ENCODE measurements around the gene CLCN7. TPM values are rescaled to one million over a fixed set of nuclear protein-coding genes. Genes with fewer than 3 reads are reported as not detected.

CLCN7 gene
- total and polyA plus RNA-seq, 2 of the 13 experiments (the other 11 are each of a cell fraction or from before 2014, with no cell fraction given), result 24.6 to 25.1 TPM

- TF ChIP-seq THAP7 (CRISPR knock-in tag; IDR thresholded peaks at IDR 0.05) (no peak), ZNF709 (CRISPR knock-in tag; IDR thresholded peaks at IDR 0.05) (no peak), ZNF556 (CRISPR knock-in tag; IDR thresholded peaks at IDR 0.05; ENCODE audit: borderline replicate concordance) (peak; percentile 81), ATF6 (CRISPR knock-in tag; conservative IDR thresholded peaks at IDR 0.05) (no peak), ISX (CRISPR knock-in tag; conservative IDR thresholded peaks at IDR 0.05) (no peak), ZNF331 (CRISPR knock-in tag; IDR thresholded peaks at IDR 0.05) (peak; percentile 28; the same call in 1 of the 2 replicates), XRCC5 (optimal IDR thresholded peaks at IDR 0.05; ENCODE audit: low read length) (peak; percentile 78), NFE2 (CRISPR knock-in tag; IDR thresholded peaks at IDR 0.05) (no peak), ZNF569 (CRISPR knock-in tag; IDR thresholded peaks at IDR 0.05; ENCODE audit: borderline replicate concordance) (no peak), ELF1 (CRISPR knock-in tag; IDR thresholded peaks at IDR 0.05) (no peak), CHD4 (IDR thresholded peaks at IDR 0.05; ENCODE audit: borderline replicate concordance, low read length) (no peak), ZNF280D (CRISPR knock-in tag; IDR thresholded peaks at IDR 0.05) (peak; percentile 66), PRDM15 (CRISPR knock-in tag; IDR thresholded peaks at IDR 0.05) (no peak), EZH2 (conservative IDR thresholded peaks at IDR 0.05; ENCODE audit: low read depth, low read length) (no peak), KLF15 (CRISPR knock-in tag; IDR thresholded peaks at IDR 0.05; ENCODE audit: borderline replicate concordance) (no peak), RBM39 (IDR thresholded peaks at IDR 0.05; ENCODE audit: low read depth, low read length, poor library complexity, severe bottlenecking) (no peak), ZNF143 (CRISPR knock-in tag; IDR thresholded peaks at IDR 0.05) (no peak), PITX1 (CRISPR knock-in tag; IDR thresholded peaks at IDR 0.05) (peak; percentile 76; the same call in 1 of the 2 replicates)
Observed at GRCh38 chr16:1430759-1431496, 43.9 kb downstream of the CLCN7 start, which contains the start of gene PERCC1 (continued).
